OCI-LY3 (cell line): Measurements from ENCODE around the gene SLC35A4.

Experiments
- H2AFZ ChIP-seq: fragments of 200-600, 300-600 bp; shearing (Covaris generic); 2 replicates; pipeline ENCODE4 v1.6.0; 2014; ENCODE audit warnings: antibody characterized with exemption, low read depth, low read length
- H3K27ac ChIP-seq: fragments of 200-600, 300-600 bp; sonication (generic); 2 replicates; pipeline ENCODE4 v1.5.1; 2014; ENCODE audit warnings: mild to moderate bottlenecking, low read length, moderate library complexity, mixed read lengths
- H3K27me3 ChIP-seq: fragments of 200-600, 300-600 bp; sonication (generic); 2 replicates; pipeline ENCODE4 v1.6.1; 2014; ENCODE audit warnings: low read depth, low read length, mixed read lengths
- H3K36me3 ChIP-seq: fragments of 200-600, 300-600 bp; sonication (generic); replicated peaks from 2 replicates; pipeline ENCODE3; 2014; ENCODE audit warnings: low read depth, low read length, mixed read lengths
- H3K4me1 ChIP-seq: fragments of 300-600, 200-600 bp; sonication (generic); 2 replicates; pipeline ENCODE4 v1.6.1; 2014; ENCODE audit warnings: low read length, mixed read lengths
- H3K4me2 ChIP-seq: fragments of 200-600, 300-600 bp; sonication (generic); 2 replicates; pipeline ENCODE4 v1.6.1; 2014; ENCODE audit warnings: low read length, mixed read lengths
- H3K4me3 ChIP-seq: fragments of 300-600, 200-600 bp; sonication (generic); 2 replicates; pipeline ENCODE4 v1.5.1; 2014; ENCODE audit warnings: antibody characterized with exemption, mild to moderate bottlenecking, low read length, moderate library complexity
- H3K79me2 ChIP-seq: fragments of 300-600, 200-600 bp; shearing (Covaris generic); 2 replicates; pipeline ENCODE4 v1.6.1; 2014; ENCODE audit warnings: mild to moderate bottlenecking, low read length, mixed read lengths
- H3K9ac ChIP-seq: fragments of 300-600, 200-600 bp; shearing (Covaris generic); 2 replicates; pipeline ENCODE4 v1.6.0; 2014; ENCODE audit warnings: mild to moderate bottlenecking, low read length, moderate library complexity
- H3K9me3 ChIP-seq: fragments of 200-600, 300-600 bp; shearing (Covaris generic); 2 replicates; pipeline ENCODE4 v1.6.1; 2014; ENCODE audit warnings: low read length, mixed read lengths; ENCODE audit not compliant: insufficient read depth
- H4K20me1 ChIP-seq: fragments of 200-600, 300-600 bp; sonication (generic); 2 replicates; pipeline ENCODE4 v1.6.1; 2016; ENCODE audit warnings: low read length, mixed read lengths; ENCODE audit not compliant: insufficient read depth
- EZH2phosphoT487 ChIP-seq: fragments of 200-600 bp; shearing (Covaris generic); IDR thresholded peaks from 2 replicates; pipeline ENCODE4 v1.6.1; 2018; ENCODE audit warnings: antibody characterized with exemption, mixed run types, low read depth
- TF ChIP-seq, protein P1 (sequence below): fragments of 200-600, 300-600 bp; sonication (generic); IDR thresholded peaks from 2 replicates; pipeline ENCODE4 v1.5.1; 2014; ENCODE audit warnings: antibody characterized with exemption, low read length, low read depth

The SLC35A4 gene, protein sequence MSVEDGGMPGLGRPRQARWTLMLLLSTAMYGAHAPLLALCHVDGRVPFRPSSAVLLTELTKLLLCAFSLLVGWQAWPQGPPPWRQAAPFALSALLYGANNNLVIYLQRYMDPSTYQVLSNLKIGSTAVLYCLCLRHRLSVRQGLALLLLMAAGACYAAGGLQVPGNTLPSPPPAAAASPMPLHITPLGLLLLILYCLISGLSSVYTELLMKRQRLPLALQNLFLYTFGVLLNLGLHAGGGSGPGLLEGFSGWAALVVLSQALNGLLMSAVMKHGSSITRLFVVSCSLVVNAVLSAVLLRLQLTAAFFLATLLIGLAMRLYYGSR

DNA sequence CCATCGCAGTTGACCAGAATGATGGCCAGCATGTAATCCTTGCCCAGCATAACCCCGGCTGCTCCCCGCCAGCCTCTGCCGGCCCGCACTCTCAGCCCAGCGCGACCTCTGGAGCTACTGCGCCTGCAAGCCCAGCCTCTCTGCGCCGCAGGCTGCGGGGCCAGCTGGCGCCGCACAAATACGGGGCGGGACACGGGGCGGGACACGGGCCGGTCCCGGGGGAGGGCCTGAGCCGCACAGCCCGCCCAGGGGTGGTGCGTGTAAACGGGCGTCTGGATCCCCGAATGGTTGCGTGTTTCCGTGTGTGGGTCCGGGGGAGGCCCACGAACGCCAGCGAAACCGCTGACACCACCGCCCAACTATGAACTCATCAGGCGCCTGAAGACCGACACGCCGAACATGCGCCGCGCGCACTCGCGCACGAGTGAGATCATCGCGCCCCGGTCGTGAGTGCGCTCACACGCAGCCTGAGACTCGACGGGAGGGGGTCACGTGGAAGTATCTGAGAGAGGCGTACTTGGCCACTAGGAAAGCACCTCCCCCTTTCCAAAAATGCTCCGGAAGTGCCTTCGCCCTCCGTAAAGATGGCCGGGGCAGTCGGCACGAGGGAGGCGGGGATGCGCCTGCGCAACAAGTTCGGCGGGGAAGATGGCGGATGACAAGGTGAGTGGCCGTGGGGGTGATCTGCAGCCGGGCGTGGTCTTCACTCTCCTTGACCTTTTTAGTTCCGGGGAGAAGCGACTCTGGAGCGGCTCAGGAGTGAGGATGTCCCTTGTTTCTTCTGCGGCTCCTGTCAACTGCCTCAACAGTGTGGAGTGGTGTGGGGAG is at the start of gene SLC35A4, which contains the start of gene APBB3:
SLC35A4 (plus strand) TSS at position 633 of the 828 bp plus-strand sequence. CDS start 2,342 bp downstream, outside the sequence.
APBB3 (minus strand) TSS at position 403 of the 828 bp plus-strand sequence; CDS start at position 50, 353 bp downstream.
- peak within 1 kb of the TSS; percentile 100 for H3K4me3 ChIP-seq
- peak within 1 kb of the TSS; percentile 82; the same call in 1 of the 2 replicates for H2AFZ ChIP-seq
- peak within 1 kb of the TSS; percentile 96 for H3K9ac ChIP-seq
- no peaks in the 10 kb centered on the region for H3K27me3 ChIP-seq
- H3K4me1 ChIP-seq = peaks cover 28% of the 10 kb centered on the region
- peak within 1 kb of the TSS; percentile 60 for H3K27ac ChIP-seq
- H4K20me1 ChIP-seq = no peaks in the 10 kb centered on the region
- TF ChIP-seq EZH2phosphoT487 = no peak
- TF ChIP-seq, protein P1, sequence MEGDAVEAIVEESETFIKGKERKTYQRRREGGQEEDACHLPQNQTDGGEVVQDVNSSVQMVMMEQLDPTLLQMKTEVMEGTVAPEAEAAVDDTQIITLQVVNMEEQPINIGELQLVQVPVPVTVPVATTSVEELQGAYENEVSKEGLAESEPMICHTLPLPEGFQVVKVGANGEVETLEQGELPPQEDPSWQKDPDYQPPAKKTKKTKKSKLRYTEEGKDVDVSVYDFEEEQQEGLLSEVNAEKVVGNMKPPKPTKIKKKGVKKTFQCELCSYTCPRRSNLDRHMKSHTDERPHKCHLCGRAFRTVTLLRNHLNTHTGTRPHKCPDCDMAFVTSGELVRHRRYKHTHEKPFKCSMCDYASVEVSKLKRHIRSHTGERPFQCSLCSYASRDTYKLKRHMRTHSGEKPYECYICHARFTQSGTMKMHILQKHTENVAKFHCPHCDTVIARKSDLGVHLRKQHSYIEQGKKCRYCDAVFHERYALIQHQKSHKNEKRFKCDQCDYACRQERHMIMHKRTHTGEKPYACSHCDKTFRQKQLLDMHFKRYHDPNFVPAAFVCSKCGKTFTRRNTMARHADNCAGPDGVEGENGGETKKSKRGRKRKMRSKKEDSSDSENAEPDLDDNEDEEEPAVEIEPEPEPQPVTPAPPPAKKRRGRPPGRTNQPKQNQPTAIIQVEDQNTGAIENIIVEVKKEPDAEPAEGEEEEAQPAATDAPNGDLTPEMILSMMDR = no peak
- peaks cover 26% of the 10 kb centered on the region for H3K79me2 ChIP-seq
- peak within 1 kb of the TSS; percentile 99 for H3K4me2 ChIP-seq
- H3K9me3 ChIP-seq = no peaks in the 10 kb centered on the region
- no peaks in the 10 kb centered on the region for H3K36me3 ChIP-seq

DNA sequence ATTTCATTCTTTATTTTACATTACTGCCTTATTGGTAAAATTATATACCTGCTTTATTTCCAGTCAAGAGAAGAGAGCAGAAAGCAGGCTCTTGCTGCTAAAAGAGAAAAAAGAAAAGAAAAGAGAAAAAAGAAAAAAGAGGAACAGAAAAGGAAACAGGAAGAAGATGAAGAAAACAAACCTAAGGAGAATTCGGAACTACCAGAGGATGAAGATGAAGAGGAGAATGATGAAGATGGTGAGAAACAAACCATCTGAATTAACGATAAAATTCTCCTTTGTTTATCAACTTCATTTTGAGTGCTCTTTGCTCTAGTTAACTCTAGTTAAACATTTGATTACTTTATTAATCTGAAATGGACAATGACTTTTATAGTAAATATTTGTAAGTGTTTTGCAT is 40.6 kb upstream of the SLC35A4 start:
- no peak overlapping the region for H3K9ac ChIP-seq
- no peak overlapping the region for H2AFZ ChIP-seq
- TF ChIP-seq EZH2phosphoT487 = no peak
- TF ChIP-seq, protein P1 = no peak
- no peaks in the 10 kb centered on the region for H3K9me3 ChIP-seq
- H3K4me2 ChIP-seq = peak overlapping the region; percentile 12; the same call in 1 of the 2 replicates
- H3K4me1 ChIP-seq = peaks cover 10% of the 10 kb centered on the region
- H3K27ac ChIP-seq = no peak overlapping the region; the same call in 1 of the 2 replicates
- H3K4me3 ChIP-seq = no peak overlapping the region
- no peaks in the 10 kb centered on the region for H3K79me2 ChIP-seq
- no peaks in the 10 kb centered on the region for H4K20me1 ChIP-seq
- peaks cover 22% of the 10 kb centered on the region for H3K36me3 ChIP-seq
- no peaks in the 10 kb centered on the region for H3K27me3 ChIP-seq

DNA sequence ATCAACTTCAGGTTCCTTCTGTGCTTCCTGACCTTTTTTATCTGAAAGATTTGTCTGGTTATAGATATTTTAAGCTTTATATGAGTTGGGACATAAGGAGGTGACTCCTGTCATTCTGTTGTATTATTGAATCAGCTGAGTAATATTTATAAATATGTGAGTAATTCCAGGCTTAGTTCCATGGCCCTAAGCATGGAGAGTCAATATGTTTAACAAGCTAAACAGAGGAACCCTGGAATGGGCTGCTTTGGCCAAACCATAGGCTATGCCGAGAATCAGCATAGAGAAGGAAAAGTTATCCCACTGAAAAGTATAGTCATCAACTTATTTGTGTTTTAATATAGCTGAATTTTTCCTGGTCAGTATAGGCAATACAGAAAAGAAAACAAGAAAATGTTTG is 24.4 kb upstream of the SLC35A4 start:
- Histone ChIP-seq H3K9me3 (no peaks in the 10 kb centered on the region), H3K4me3 (no peak overlapping the region), H3K27me3 (no peaks in the 10 kb centered on the region), H3K4me2 (no peak overlapping the region), H3K27ac (no peak overlapping the region), H3K36me3 (peaks cover 52% of the 10 kb centered on the region), H3K79me2 (peaks cover 11% of the 10 kb centered on the region), H2AFZ (no peak overlapping the region), H4K20me1 (peaks cover 3% of the 10 kb centered on the region; the same call in 1 of the 2 replicates), H3K9ac (no peak overlapping the region), H3K4me1 (peaks cover 18% of the 10 kb centered on the region)
- TF ChIP-seq, protein P1 = no peak
- no peak for TF ChIP-seq EZH2phosphoT487

DNA sequence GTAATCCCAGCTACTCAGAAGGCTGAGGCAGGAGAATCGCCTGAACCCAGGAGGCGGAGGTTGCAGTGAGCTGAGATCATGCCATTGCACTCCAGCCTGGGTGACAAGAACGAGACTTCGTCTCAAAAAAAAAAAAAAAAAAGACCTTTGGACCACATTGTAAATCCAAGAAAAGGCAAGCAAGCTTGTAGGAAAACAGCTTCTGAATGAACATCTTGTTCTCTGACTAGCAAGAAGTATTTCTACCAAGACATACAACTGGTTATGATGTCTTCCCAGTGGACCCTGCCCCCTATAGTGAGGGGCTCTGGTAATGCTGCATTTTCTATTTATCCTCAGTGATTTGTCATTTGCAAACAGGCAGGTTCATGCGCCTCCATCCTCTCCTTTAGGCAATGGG is 21.7 kb upstream of the SLC35A4 start:
- H3K4me2 ChIP-seq = no peak overlapping the region
- no peak overlapping the region for H3K4me3 ChIP-seq
- peaks cover 14% of the 10 kb centered on the region for H3K4me1 ChIP-seq
- no peaks in the 10 kb centered on the region for H3K79me2 ChIP-seq
- no peak for TF ChIP-seq EZH2phosphoT487
- TF ChIP-seq, protein P1 = no peak
- H3K27me3 ChIP-seq = no peaks in the 10 kb centered on the region
- H3K27ac ChIP-seq = no peak overlapping the region
- H4K20me1 ChIP-seq = peaks cover 3% of the 10 kb centered on the region; the same call in 1 of the 2 replicates
- peaks cover 41% of the 10 kb centered on the region for H3K36me3 ChIP-seq
- no peaks in the 10 kb centered on the region for H3K9me3 ChIP-seq
- no peak overlapping the region for H2AFZ ChIP-seq
- no peak overlapping the region for H3K9ac ChIP-seq
